ENCODE measurements around the gene CST8. TPM values are rescaled to one million over a fixed set of nuclear protein-coding genes. Genes with fewer than 3 reads are reported as not detected.

The CST8 gene
- total and polyA plus RNA-seq, 2 experiments from 2014 or later: not detected

GRCh38 chr20:23448167-23448566, 42.8 kb upstream of the CST8 start:
- peaks cover 12% of the 10 kb centered on the region for H3K27me3 Mint-ChIP-seq (ENCODE audit: insufficient read depth, low read depth, poor library complexity)
- no peak overlapping the region for H3K27ac Mint-ChIP-seq
- no peak overlapping the region for H3K4me2 ChIP-seq
- DNase-seq (ENCODE audit: low spot score) (no peak), ATAC-seq (no peak)
- no peaks in the 10 kb centered on the region for H3K9me3 Mint-ChIP-seq
- no peaks in the 10 kb centered on the region for H4K20me1 ChIP-seq (replicated peaks; ENCODE audit: insufficient read depth)
- H3K79me2 ChIP-seq (replicated peaks; ENCODE audit: insufficient read depth): no peaks in the 10 kb centered on the region
- H3K9me2 ChIP-seq (ENCODE audit: insufficient read depth): no peaks in the 10 kb centered on the region
- peaks cover 10% of the 10 kb centered on the region for H3K4me1 Mint-ChIP-seq
- TF ChIP-seq ZNF114 (CRISPR knock-in tag; IDR thresholded peaks at IDR 0.05) (no peak), ZNF462 (CRISPR knock-in tag; IDR thresholded peaks at IDR 0.05) (no peak), REST (IDR thresholded peaks at IDR 0.05; ENCODE audit: unreplicated experiment) (no peak), STAT1 (IDR thresholded peaks at IDR 0.05; ENCODE audit: unreplicated experiment) (no peak), ZNF331 (CRISPR knock-in tag; IDR thresholded peaks at IDR 0.05; ENCODE audit: low read depth) (no peak), JUNB (IDR thresholded peaks at IDR 0.05; ENCODE audit: unreplicated experiment) (no peak), EZH2 (IDR thresholded peaks at IDR 0.05; ENCODE audit: low read depth, unreplicated experiment) (no peak), CREB1 (CRISPR knock-in tag; IDR thresholded peaks at IDR 0.05; ENCODE audit: low read depth) (no peak)
- no peaks in the 10 kb centered on the region for H3K36me3 ChIP-seq (ENCODE audit: insufficient read depth)
- H2AFZ ChIP-seq: 0 out of 2 replicates have a peak overlapping the region, but pooled peaks have one; percentile 18
- H3K4me3 Mint-ChIP-seq: no peak overlapping the region
- H3K27me3 ChIP-seq (ENCODE audit: insufficient read depth): no peaks in the 10 kb centered on the region
- H3K27ac ChIP-seq (ENCODE audit: low read depth): no peak overlapping the region
- H3K36me3 Mint-ChIP-seq (ENCODE audit: low read depth): no peaks in the 10 kb centered on the region
- H3K4me3 ChIP-seq: no peak overlapping the region
- H3K4me1 ChIP-seq (ENCODE audit: insufficient read depth): no peaks in the 10 kb centered on the region
- H3F3A ChIP-seq (replicated peaks; ENCODE audit: low read depth): no peaks in the 10 kb centered on the region

Measured in GM23338 (cell line).